H1 (cell line): Measurements from ENCODE around the gene JPT2. TPM values are rescaled to one million over a fixed set of nuclear protein-coding genes. Genes with fewer than 3 reads are reported as not detected.

Source experiments
- BCL11A ChIP-seq, 2 experiments: IDR thresholded peaks; one replicate each; pipeline ENCODE4 v1.6.1; 2011; ENCODE audit warnings: low read depth in 2 of 2, low read length in 2 of 2, mild to moderate bottlenecking in 2 of 2
- CHD1 ChIP-seq: IDR thresholded peaks from 2 replicates; pipeline ENCODE4 v1.6.1; 2012; ENCODE audit warnings: low read depth, low read length, improper control_type of control experiment
- EGR1 ChIP-seq: IDR thresholded peaks from 2 replicates; pipeline ENCODE4 v1.6.1; 2011; ENCODE audit warnings: low read depth, low read length, borderline replicate concordance
- HDAC2 ChIP-seq, 2 experiments: fragments of 300-600 bp in 1 of 2; sonication (generic) in 1 of 2; IDR thresholded peaks; 2 replicates each; pipeline ENCODE4 v1.6.1; 2011 to 2012; ENCODE audit warnings: low read depth in 2 of 2, low read length in 2 of 2, mild to moderate bottlenecking in 2 of 2, moderate library complexity in 2 of 2, borderline replicate concordance in 1 of 2, inconsistent platforms in 1 of 2
- SIX5 ChIP-seq: IDR thresholded peaks from 2 replicates; pipeline ENCODE4 v1.6.1; 2011; ENCODE audit warnings: mild to moderate bottlenecking, low read depth, low read length
- microRNA-seq, 2 experiments: library from miRNA; unstranded; fragments of <30 nt; microRNA quantifications; one replicate each; pipeline versions ENCODE4 to v1.2.0, GENCODE V29; 2016 to 2020; ENCODE audit warnings: borderline microRNAs expressed in 2 of 2, borderline number of aligned reads in 2 of 2, borderline replicate concordance in 1 of 2
- polyA plus RNA-seq, 7 experiments: library from polyadenylated mRNA; depleted of rRNA in 3 of 7; stranded (reverse) in 5 of 7; unstranded in 2 of 7; fragments of >200 nt in 5 of 7; fragments of 200-250 nt in 2 of 7; gene quantifications; 1 replicate in 5 of 7; 2 replicates in 1 of 7; 4 replicates in 1 of 7; pipeline versions ENCODE4 v1.2.1 to v1.2.3, GENCODE V29; 2011 to 2013; ENCODE audit warnings: missing spikeins in 2 of 7, mixed read lengths in 2 of 7
- small RNA-seq: library from polyadenylated mRNA; stranded (forward); fragments of <200 nt; extraction: miRNeasy Mini kit (QIAGEN cat#:217004); gene quantifications from one replicate; pipeline ENCODE3, GENCODE V24; 2013; ENCODE audit not compliant: insufficient read depth
- total RNA-seq: library from RNA; stranded (reverse); fragmentation: NEBNext Ultra II Directional; extraction: Animal tissue kit (Norgen Biotek cat#: 25700); gene quantifications from 2 replicates; pipeline ENCODE4 v1.2.1, GENCODE V29; 2021
- TF ChIP-seq, protein P1 (sequence below), 3 experiments: IDR thresholded peaks; 1 replicate in 2 of 3; 2 replicates in 1 of 3; pipeline versions ENCODE4 v1.5.1 to v1.6.1; 2011; ENCODE audit warnings: low read length in 3 of 3, mild to moderate bottlenecking in 3 of 3, inconsistent platforms in 2 of 3, low read depth in 1 of 3, moderate library complexity in 1 of 3; ENCODE audit not compliant: insufficient read depth in 1 of 3; ENCODE audit errors: control extremely low read depth in 1 of 3

JPT2 gene
- total and polyA plus RNA-seq, 2 of the 8 experiments (the other 6 are each of a cell fraction or from before 2014, with no cell fraction given): 67.6 to 197 TPM

DNA sequence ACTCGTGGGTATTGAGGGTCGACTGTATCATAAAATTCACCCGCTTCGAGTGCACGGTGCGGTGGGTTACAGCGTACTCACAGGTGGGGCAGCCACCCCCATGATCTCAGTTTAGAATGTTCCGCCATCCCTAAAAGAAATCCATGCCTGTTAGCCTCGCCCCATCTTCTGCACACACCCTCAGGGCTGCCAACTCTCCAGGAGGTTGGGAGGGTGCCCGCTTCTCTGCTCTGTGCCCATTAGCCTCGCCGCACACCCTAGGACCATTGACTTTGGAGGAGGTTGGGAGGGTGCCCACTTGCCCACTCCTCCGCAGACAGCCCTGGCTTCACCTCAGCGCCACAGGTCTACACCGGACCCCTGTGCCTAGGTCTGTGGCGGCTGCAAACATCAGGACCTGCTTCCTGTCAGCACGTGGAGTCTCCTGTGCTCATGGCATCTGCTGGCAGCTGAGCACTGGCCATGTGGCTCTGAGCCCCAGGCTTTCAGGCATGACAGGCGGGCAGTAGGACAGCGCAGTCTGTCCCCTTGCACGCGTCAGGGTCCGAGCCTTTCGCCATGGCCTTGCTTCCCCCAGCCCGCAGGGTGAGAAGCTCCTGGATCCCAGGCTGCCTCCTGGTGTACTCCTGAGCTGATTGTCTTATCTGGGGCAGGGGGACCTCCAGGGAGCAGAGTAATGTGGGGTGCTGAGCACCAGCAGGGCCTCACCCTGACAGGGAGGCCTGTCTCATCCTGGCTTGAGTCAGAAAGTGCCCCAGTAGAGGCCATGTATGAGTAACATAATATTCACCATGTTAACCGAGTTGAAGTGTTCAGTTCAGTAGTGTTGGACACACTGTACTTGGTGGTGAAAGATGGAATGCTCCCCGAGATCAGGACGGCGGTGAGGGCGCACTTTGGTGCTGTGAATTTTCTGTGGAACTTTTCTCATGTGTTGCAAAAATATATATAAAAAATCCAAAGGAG is 71.4 kb downstream of the JPT2 start (continued):
- TF ChIP-seq, protein P1, sequence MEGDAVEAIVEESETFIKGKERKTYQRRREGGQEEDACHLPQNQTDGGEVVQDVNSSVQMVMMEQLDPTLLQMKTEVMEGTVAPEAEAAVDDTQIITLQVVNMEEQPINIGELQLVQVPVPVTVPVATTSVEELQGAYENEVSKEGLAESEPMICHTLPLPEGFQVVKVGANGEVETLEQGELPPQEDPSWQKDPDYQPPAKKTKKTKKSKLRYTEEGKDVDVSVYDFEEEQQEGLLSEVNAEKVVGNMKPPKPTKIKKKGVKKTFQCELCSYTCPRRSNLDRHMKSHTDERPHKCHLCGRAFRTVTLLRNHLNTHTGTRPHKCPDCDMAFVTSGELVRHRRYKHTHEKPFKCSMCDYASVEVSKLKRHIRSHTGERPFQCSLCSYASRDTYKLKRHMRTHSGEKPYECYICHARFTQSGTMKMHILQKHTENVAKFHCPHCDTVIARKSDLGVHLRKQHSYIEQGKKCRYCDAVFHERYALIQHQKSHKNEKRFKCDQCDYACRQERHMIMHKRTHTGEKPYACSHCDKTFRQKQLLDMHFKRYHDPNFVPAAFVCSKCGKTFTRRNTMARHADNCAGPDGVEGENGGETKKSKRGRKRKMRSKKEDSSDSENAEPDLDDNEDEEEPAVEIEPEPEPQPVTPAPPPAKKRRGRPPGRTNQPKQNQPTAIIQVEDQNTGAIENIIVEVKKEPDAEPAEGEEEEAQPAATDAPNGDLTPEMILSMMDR (IDR thresholded peaks at IDR 0.05; ENCODE audit: control extremely low read depth in 1 of 3, insufficient read depth in 1 of 3, low read depth in 1 of 3, low read length in 3 of 3): no peak
- no peak for TF ChIP-seq EGR1
- no peak for TF ChIP-seq HDAC2 (IDR thresholded peaks at IDR 0.05; ENCODE audit: borderline replicate concordance in 1 of 2, low read depth in 2 of 2, low read length in 2 of 2)
- TF ChIP-seq BCL11A (IDR thresholded peaks at IDR 0.05; ENCODE audit: low read depth in 2 of 2, low read length in 2 of 2): no peak
- TF ChIP-seq SIX5: no peak
- no peak for TF ChIP-seq CHD1

Small RNA genes lying within 50 kb of the gene (microRNA-seq; reads per million reads assigned to microRNA genes)
- 1.8 to 2.3 reads per million in 2 experiments for gene MIR3177

Small RNA genes lying within 50 kb of the gene (small RNA-seq; reads per million reads assigned to genes)
- gene MIR3177: 19.0 reads per million, percentile 91 among the genes with 10 or more reads in this experiment

Other genes with a start within 250 kb of the JPT2 start
- not detected in 2 replicates for gene PERCC1, start 247.2 kb upstream of the JPT2 start, total RNA-seq
- not detected in 2 replicates for gene PERCC1, start 247.2 kb upstream of the JPT2 start, polyA plus RNA-seq (2011; rRNA removed)
- 0.88 and 1.3 TPM in 2 replicates for gene CCDC154, start 233.7 kb upstream of the JPT2 start, total RNA-seq
- gene CCDC154, start 233.7 kb upstream of the JPT2 start, polyA plus RNA-seq (2011; rRNA removed): 0.15 and 0.58 TPM in 2 replicates
- gene CLCN7, start 203.3 kb upstream of the JPT2 start, total RNA-seq: 76.5 and 81.5 TPM in 2 replicates
- gene CLCN7, start 203.3 kb upstream of the JPT2 start, polyA plus RNA-seq (2011; rRNA removed): 38.6 and 79.6 TPM in 2 replicates
- not detected in 2 replicates for gene PTX4, start 189.3 kb upstream of the JPT2 start, total RNA-seq
- not detected in 2 replicates for gene PTX4, start 189.3 kb upstream of the JPT2 start, polyA plus RNA-seq (2011; rRNA removed)
- gene TELO2, start 184.9 kb upstream of the JPT2 start, total RNA-seq: 64.8 and 66.4 TPM in 2 replicates
- gene TELO2, start 184.9 kb upstream of the JPT2 start, polyA plus RNA-seq (2011; rRNA removed): 39.3 and 72.9 TPM in 2 replicates
- gene TMEM204, start 144.6 kb upstream of the JPT2 start, total RNA-seq: not detected in 2 replicates
- 0.03 TPM in 1 of 2 replicates, not detected in the other for gene TMEM204, start 144.6 kb upstream of the JPT2 start, polyA plus RNA-seq (2011; rRNA removed)
- gene IFT140, start 66.2 kb upstream of the JPT2 start, total RNA-seq: 20.6 and 20.9 TPM in 2 replicates
- gene IFT140, start 66.2 kb upstream of the JPT2 start, polyA plus RNA-seq (2011; rRNA removed): 9.7 and 16.1 TPM in 2 replicates
- 23.2 and 26.2 TPM in 2 replicates for gene CRAMP1, start 65.9 kb upstream of the JPT2 start, total RNA-seq
- 19.2 and 31.0 TPM in 2 replicates for gene CRAMP1, start 65.9 kb upstream of the JPT2 start, polyA plus RNA-seq (2011; rRNA removed)
- 41.4 and 43.4 TPM in 2 replicates for gene MAPK8IP3, start 27.9 kb downstream of the JPT2 start, total RNA-seq
- gene MAPK8IP3, start 27.9 kb downstream of the JPT2 start, polyA plus RNA-seq (2011; rRNA removed): 16.9 and 27.9 TPM in 2 replicates
- gene NME3, start 93.3 kb downstream of the JPT2 start, total RNA-seq: 70.9 and 72.5 TPM in 2 replicates
- 163 and 214 TPM in 2 replicates for gene NME3, start 93.3 kb downstream of the JPT2 start, polyA plus RNA-seq (2011; rRNA removed)
- 19.3 and 19.7 TPM in 2 replicates for gene EME2, start 94.5 kb downstream of the JPT2 start, total RNA-seq
- 13.1 and 17.0 TPM in 2 replicates for gene EME2, start 94.5 kb downstream of the JPT2 start, polyA plus RNA-seq (2011; rRNA removed)
- gene MRPS34, start 94.9 kb downstream of the JPT2 start, total RNA-seq: 252 and 267 TPM in 2 replicates
- gene MRPS34, start 94.9 kb downstream of the JPT2 start, polyA plus RNA-seq (2011; rRNA removed): 168 and 250 TPM in 2 replicates
- 22.5 and 25.3 TPM in 2 replicates for gene SPSB3, start 104.3 kb downstream of the JPT2 start, total RNA-seq
- 37.8 and 60.1 TPM in 2 replicates for gene SPSB3, start 104.3 kb downstream of the JPT2 start, polyA plus RNA-seq (2011; rRNA removed)
- gene NUBP2, start 104.7 kb downstream of the JPT2 start, total RNA-seq: 68.0 and 70.3 TPM in 2 replicates
- gene NUBP2, start 104.7 kb downstream of the JPT2 start, polyA plus RNA-seq (2011; rRNA removed): 96.9 and 130 TPM in 2 replicates
- gene IGFALS, start 115.4 kb downstream of the JPT2 start, total RNA-seq: not detected in 2 replicates
- gene IGFALS, start 115.4 kb downstream of the JPT2 start, polyA plus RNA-seq (2011; rRNA removed): 0.03 TPM in 1 of 2 replicates, not detected in the other
- 28.7 and 34.4 TPM in 2 replicates for gene HAGH, start 148.5 kb downstream of the JPT2 start, total RNA-seq
- gene HAGH, start 148.5 kb downstream of the JPT2 start, polyA plus RNA-seq (2011; rRNA removed): 40.6 and 65.3 TPM in 2 replicates
- 20.4 and 20.5 TPM in 2 replicates for gene FAHD1, start 148.9 kb downstream of the JPT2 start, total RNA-seq
- gene FAHD1, start 148.9 kb downstream of the JPT2 start, polyA plus RNA-seq (2011; rRNA removed): 31.9 and 47.2 TPM in 2 replicates
- 0.99 and 1.1 TPM in 2 replicates for gene MEIOB, start 193.9 kb downstream of the JPT2 start, total RNA-seq
- gene MEIOB, start 193.9 kb downstream of the JPT2 start, polyA plus RNA-seq (2011; rRNA removed): 0.60 and 0.63 TPM in 2 replicates
- gene HS3ST6, start 240.1 kb downstream of the JPT2 start, total RNA-seq: 0.39 TPM in 1 of 2 replicates, not detected in the other
- 0.36 and 0.63 TPM in 2 replicates for gene HS3ST6, start 240.1 kb downstream of the JPT2 start, polyA plus RNA-seq (2011; rRNA removed)